ENCODE data around the gene SEMA3B.

DNA sequence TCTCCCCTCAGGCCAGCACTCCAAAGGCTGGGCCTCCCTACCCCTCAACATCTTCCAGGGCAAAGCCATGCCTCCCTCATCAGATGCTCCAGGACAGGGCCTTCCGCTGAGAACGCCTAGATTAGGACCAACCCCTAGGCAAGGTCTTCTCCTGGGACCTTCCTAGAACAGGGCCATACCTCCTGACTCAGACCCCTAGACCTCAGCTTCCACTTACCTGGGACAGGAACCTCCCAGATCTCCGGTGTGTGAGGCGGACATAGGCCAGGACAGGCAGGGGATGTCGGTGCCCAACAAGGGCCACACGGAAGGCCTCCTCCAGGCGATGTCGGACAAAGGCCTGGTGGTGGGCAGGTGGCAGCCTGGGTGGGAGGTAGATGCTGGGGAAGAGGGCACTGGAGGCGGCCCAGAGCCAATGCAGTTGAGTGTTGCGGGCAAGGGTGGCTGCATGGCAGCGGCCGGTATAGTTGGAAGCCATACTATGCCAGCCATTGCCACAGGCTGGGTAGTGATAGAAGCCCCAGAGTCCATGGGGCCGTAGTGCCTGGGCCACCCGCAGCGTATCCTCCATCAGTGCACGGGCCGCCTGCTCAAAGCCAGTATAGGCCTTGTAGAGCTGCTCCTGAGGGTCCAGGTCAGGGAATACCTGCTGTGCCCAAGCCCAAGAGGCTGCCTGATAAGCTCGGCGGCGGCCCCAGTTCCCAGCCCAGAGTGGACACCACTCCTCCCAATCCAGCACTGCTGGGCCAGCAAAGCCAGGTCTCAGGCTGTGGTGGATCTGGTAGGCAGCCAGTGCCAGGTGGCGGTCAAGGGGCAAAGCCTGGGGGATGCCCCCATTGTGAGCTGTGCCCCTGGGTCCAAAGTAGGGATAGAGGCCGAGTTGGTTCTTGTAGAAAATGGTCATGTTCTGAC lies 25.8 kb downstream of the SEMA3B start:
- TF ChIP-seq POLR2A (IDR thresholded peaks at IDR 0.05) = no peak
- TF ChIP-seq, protein P1, sequence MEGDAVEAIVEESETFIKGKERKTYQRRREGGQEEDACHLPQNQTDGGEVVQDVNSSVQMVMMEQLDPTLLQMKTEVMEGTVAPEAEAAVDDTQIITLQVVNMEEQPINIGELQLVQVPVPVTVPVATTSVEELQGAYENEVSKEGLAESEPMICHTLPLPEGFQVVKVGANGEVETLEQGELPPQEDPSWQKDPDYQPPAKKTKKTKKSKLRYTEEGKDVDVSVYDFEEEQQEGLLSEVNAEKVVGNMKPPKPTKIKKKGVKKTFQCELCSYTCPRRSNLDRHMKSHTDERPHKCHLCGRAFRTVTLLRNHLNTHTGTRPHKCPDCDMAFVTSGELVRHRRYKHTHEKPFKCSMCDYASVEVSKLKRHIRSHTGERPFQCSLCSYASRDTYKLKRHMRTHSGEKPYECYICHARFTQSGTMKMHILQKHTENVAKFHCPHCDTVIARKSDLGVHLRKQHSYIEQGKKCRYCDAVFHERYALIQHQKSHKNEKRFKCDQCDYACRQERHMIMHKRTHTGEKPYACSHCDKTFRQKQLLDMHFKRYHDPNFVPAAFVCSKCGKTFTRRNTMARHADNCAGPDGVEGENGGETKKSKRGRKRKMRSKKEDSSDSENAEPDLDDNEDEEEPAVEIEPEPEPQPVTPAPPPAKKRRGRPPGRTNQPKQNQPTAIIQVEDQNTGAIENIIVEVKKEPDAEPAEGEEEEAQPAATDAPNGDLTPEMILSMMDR (IDR thresholded peaks at IDR 0.05 in 4 of 5, conservative IDR thresholded peaks at IDR 0.05 in 1 of 5) = no peak
